Activated naive CD4-positive, alpha-beta T cell treated with anti-CD3 and anti-CD28 coated beads, Interleukin-2, amount 50 U/mL, for 16 hours (primary cell): ENCODE measurements around the gene SKI.

Experiments used
- DNase-seq: peaks from one replicate; pipeline ENCODE4 v3.0.0-alpha.2; 2020

SKI gene

DNA sequence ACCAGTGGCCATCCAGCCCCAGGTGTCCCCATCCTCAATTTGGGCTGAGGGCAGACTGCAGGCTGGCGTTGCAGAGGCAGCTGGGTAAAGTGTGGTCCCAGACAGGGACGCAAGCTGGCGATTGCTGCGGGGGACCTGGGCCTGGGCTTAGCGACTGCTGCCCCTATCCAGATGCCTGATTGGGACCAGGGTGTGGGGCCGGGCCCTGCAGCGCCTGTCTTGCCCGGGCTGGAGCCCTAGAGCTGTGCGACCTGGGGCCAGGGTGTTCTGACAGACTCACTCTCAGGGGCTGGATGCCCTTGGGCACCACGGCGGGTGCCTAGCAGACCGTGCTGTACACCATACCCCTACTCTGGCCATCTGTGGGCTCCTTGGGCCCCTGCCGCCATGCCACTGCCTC is 17.3 kb upstream of the SKI start:
- no peak for DNase-seq

DNA sequence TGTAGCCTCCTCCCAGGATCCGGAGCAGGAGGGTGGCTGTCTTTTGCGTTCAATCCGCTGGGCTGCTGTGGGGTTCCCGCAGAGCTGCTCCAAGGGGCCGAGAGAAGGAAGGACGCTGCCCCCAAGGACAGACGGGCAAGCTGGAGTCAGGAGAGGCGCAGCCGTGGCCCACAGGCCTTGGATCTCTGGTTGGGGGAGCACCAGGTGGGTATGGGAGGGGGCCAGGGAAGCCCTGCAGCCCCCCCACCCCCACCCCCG is 15.9 kb upstream of the SKI start:
- no peak for DNase-seq

- peak; percentile 53 for DNase-seq
Measured at GRCh38 chr1:2212532-2213491, 15.3 kb upstream of the SKI start.

DNA sequence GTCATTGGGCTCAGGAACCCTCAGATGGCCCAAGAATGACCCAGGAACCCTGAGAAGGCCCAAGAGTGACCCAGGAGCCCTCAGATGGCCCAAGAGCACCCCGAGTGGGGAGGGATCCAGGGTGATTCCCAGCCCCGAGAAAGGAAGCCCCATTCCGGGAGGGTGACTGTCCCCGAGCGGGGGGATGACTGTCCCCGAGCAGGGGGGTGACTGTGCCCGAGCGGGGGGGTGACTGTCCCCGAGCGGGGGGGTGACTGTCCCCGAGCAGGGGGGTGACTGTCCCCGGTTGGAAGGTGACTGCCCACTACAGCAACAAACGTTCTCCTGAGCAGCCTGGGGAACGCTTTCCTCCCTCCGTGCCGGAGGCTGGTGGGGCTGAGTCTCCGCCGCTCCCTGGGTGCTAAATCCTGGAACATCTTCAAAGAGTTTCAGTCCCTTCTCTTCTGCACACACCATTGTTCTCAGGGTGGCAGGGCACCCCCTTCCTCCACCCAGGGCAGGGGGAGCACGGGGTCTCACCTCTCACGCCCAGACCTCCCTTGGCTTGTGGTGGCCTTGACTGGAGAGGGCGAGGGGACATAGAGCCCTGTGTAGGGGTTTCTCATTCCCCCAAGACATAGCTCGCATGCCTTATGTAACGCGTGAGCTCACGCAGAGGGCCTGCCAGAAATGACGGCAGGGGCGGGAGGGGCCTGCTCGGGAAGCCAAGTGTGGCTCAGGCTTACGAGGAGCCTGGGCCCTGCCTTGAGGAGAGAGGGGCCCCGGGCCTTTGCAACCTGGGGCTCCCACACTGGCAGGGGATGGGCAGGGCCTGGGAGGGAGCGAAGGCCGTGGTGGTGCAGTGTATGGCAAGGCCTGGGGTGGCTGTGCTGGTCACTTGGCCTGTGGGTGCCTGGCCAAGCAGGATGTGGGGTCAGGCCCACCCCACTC is 14.3 kb upstream of the SKI start:
- no peak for DNase-seq

- no peak for DNase-seq
Measured at GRCh38 chr1:2214541-2215241, 13.4 kb upstream of the SKI start.

- no peak for DNase-seq
Measured at GRCh38 chr1:2215329-2215728, 12.8 kb upstream of the SKI start.

DNA sequence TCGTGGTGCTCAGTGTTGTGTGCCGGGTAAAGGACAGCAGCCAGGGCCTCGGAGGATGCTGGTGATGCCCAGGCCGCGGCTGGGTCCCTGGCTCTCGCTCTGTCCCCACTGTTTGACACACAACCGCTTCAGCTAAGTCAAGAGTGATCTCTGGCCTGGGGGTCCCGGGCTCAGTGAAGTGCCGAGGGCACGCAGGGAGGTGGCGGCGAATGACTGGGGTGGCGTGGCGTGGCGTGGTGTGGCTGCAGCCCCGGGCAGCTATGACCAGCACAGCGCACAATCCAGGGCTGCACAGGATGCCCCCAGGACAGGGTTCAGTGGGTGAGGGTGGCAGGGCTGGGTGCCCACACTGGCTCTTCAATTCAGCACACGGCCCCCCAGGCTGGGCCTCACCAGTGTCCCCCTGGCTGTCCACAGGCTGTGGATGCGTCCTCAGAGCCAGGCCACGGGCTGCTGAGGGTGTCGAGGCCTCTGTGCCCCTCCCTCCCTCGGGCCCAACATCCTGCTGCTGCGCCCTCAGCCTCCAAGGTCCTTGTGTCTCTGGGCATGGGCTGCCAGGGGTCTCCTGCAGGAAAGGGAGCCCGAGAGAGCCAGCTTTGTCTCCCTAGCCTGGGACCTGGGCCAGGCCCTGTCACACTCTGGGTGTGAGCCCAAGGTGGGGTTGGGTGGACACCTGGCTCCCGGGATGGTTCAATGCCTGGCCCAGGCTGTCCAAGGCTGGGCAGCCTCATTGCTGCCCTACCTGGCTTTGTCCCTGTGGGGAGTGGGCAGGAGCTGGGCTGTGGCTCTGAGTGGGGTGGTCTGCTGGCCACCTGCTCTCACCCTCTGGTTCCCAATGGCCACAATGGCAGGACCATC is 12.0 kb upstream of the SKI start:
- no peak for DNase-seq

DNA sequence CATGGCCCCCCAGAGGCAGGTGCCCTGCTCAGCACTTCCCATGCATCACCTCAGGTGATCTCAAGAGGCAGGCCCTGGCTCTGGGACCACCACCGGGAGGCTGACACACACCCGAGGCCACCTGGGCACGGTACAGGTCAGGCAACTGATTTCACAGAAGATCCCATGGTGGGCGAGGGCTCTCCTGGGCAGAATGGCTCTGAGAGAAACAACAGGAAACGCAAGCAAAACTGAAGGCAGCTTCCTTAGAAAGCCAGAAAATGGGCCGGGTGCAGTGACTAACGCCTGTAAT is 11.4 kb upstream of the SKI start:
- DNase-seq: no peak

GRCh38 chr1:2221271-2221670 is 6.8 kb upstream of the SKI start:
- DNase-seq: no peak

- DNase-seq: no peak
Measured at GRCh38 chr1:2224170-2224584, 3.9 kb upstream of the SKI start.

- DNase-seq: no peak
Measured at GRCh38 chr1:2224631-2225428, 3.3 kb upstream of the SKI start.

DNA sequence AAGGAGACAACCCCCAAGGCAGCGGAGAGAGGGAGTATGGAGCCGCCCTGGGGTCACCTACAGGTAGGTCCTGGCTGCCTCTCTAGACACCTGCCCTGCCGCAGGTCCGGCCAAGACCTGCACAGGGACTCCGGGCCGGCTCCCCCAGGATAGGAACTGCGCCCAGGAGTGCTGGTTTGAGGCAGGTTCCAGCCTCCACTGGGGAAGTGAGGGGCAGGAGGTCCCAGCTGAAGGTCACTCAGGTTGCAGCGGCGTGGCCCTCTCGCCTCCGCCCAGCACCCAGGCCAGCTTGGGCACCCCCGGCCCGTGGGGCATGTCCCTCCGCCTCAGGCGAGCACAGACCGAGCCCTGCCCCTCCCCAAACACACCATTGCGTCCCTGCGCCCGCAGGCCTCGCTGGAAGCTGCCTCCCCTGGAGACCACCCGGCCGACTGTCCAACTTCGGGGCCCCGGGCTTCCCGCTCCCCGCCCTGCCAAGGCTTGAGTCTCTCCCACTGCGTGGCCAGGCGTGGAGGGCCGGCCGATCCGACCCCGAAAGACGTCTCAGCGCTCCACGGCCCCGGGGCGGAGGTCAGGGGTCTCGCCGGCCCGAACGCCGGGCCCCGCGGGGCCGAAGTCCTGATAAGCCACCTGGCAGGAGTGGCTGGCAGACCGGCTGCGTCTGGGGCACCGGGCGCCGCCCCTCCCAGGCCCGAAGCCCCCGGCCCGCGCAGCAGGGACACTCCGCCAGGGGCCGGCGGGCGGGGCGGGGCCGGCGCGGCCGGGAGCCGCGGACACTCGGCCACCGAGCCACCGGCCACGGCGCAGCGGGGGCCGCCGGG is 1.4 kb upstream of the SKI start:
- DNase-seq: no peak

DNA sequence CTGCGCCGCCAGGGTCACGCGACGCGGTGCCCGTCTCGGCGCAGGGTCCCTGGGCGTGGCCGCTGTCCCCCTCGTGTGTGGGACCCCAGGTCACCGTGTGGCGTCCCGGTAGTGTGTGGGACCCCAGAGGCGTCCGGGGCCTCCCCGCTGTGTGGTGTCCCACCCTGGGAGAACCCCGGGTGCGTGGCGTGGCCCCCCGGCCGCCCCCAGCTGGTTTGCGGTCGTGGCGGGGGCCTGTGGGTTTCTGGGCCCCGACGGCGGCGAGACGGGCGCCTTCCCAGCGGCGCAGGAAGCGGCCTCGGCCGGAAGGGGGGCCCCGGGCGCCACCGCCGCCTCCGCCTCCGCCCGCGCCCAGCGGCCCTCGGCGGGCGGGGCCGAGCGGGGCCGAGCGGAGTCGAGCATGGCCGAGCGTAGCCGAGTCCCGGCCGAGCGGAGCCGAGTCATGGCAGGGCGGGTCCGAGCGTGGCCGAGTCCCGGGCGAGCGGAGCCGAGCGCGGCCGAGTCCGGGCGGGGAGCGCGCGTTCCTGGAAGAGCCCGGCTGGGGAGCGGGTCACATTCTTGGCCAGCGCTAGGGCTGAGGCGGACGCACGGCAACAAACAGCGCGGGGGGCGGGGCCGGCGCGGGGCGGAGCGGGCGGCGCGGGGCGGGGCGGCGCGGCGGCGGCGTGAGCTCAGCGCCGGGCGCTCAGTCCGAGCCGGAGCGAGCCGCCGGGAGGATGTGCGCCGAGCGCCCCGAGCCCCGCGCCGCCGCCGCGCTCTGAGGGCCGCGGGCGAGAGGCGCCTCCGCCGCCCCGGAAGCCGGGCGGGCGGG is 568 bp upstream of the SKI start:
- peak; percentile 94 for DNase-seq

DNA sequence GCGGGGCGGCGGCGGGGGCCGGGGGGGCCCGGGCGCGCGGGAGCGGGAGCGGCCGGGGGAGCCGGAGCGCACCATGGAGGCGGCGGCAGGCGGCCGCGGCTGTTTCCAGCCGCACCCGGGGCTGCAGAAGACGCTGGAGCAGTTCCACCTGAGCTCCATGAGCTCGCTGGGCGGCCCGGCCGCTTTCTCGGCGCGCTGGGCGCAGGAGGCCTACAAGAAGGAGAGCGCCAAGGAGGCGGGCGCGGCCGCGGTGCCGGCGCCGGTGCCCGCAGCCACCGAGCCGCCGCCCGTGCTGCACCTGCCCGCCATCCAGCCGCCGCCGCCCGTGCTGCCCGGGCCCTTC is 546 bp downstream of the SKI start:
- DNase-seq: peak; percentile 46

DNA sequence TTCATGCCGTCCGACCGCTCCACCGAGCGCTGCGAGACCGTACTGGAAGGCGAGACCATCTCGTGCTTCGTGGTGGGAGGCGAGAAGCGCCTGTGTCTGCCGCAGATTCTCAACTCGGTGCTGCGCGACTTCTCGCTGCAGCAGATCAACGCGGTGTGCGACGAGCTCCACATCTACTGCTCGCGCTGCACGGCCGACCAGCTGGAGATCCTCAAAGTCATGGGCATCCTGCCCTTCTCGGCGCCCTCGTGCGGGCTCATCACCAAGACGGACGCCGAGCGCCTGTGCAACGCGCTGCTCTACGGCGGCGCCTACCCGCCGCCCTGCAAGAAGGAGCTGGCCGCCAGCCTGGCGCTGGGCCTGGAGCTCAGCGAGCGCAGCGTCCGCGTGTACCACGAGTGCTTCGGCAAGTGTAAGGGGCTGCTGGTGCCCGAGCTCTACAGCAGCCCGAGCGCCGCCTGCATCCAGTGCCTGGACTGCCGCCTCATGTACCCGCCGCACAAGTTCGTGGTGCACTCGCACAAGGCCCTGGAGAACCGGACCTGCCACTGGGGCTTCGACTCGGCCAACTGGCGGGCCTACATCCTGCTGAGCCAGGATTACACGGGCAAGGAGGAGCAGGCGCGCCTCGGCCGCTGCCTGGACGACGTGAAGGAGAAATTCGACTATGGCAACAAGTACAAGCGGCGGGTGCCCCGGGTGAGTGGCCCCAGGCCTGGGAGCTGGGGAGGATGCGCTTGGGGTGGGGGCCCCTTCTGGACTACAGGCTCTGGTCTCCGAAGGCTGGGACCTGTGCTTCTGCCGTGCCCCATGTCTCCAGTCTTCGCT is 1.1 kb downstream of the SKI start:
- peak; percentile 60 for DNase-seq

- DNase-seq: no peak
Measured at GRCh38 chr1:2229911-2230731, 2.0 kb downstream of the SKI start.

- DNase-seq: peak; percentile 45
Measured at GRCh38 chr1:2230781-2231531, 2.8 kb downstream of the SKI start.
